Stimulated activated CD4-positive, alpha-beta T cell treated with anti-CD3 and anti-CD28 coated beads, TNF-alpha, amount 100 ng/mL, for 24 hours (primary cell): Measurements from ENCODE around the gene GPR173.

Experiments used
- DNase-seq, 3 experiments: peaks; one replicate each; pipeline ENCODE4 v3.0.0-alpha.2; 2020; ENCODE audit warnings: low read depth in 3 of 3

GPR173 gene, protein sequence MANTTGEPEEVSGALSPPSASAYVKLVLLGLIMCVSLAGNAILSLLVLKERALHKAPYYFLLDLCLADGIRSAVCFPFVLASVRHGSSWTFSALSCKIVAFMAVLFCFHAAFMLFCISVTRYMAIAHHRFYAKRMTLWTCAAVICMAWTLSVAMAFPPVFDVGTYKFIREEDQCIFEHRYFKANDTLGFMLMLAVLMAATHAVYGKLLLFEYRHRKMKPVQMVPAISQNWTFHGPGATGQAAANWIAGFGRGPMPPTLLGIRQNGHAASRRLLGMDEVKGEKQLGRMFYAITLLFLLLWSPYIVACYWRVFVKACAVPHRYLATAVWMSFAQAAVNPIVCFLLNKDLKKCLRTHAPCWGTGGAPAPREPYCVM

DNA sequence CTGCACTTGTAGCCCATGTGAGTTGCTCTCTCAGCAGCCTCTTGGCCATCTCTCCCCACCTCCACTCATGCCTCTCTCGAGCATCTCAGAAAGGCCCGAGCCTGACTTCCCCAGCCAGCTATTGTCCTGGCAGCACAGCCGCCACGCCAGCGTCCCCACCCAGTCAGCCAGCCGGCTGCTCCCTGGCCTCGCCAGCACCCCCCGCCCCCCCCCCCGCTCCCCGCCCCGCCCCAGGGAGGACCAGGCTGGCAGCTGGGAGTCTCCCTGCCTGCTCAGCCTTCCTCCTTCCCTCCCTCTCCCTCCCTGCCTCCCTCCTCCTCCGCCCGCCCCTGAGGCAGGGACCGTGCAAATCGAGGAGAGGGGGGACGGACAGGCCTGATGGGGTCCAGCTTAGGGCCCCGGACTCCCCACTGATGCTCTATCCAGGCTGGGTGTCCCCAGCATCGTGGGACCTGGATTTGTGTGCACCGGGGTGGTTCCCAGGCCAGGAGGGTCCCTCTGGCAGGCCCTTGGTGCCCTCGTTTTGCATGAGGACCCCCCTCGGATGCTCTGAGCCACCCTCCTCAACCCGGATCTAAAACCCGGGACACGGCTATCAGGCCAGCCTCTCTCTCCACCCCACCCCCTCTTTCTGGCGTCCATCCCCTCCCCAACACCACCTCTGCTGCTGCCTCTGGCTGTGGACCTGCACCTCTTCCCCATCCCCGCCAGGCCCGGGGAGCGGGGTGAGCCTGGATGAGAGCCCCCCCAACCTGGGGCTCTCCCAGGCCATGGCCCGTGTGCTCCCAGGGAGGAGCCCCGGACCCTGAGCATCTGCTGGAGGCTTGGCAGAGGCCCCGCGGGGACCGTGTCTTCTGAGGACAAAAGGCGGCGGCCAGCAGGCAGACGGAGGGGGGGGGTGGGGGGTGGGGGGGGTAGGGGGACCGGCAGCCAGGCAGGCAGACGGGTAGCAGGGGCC, at the start of gene GPR173:
Gene GPR173, plus strand, starts transcription at position 621 of the 958 bp plus-strand sequence. CDS start 27,833 bp downstream, outside the sequence.
- no peak for DNase-seq

DNA sequence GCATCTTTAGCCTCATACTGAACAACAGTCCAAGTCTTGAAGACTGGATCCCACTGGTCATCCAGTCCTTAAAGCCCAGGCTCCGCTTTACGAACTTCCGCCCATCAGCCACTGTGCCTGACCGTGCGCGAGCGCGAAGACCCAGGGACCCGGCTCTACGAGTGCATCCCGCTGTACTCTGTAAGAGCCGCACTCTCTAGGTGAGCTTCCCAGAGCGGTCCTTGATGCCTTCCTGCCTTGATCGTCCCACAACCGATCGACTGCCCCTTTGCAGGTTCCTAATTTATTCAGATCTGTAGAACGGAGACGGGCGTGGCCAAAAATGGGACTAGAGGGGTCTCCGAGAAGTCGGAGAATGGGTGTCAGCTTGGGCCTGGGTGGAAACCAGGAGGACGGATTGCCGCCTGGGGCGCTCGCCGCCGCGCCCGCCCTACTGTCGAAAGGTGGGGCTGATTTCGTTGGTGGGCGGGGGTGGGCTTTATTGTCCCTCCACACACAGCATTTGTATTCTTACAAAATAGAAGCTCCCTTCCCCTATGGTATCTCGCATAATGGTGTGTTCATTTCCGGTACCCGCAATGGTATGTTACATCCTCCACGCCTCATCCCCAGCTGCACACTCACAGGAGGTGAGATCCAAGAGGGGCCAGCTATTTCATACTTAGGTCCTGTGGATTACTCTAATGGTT, 48.0 kb upstream of the GPR173 start:
- DNase-seq = no peak

DNA sequence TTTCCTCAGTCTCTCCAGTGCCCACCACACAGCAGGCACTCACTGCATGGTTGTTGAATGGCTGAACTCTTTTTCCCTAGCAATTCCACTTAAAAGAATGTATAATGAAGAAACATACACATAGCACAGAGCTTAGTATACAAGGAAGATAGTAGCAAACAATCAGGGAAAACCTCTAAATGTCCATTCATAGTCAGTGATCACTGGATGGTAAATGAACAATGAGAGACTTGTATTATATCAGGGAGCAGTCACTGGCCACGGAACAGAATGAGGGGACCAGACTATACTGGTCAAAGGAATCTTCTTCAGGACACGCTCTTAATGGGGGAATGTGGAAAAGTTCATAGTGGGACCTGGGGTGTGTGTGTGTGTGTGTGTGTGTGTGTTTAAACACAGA, 46.6 kb upstream of the GPR173 start:
- no peak for DNase-seq

- no peak for DNase-seq
Observed at GRCh38 chrX:53003111-53003510, 45.5 kb upstream of the GPR173 start.

DNA sequence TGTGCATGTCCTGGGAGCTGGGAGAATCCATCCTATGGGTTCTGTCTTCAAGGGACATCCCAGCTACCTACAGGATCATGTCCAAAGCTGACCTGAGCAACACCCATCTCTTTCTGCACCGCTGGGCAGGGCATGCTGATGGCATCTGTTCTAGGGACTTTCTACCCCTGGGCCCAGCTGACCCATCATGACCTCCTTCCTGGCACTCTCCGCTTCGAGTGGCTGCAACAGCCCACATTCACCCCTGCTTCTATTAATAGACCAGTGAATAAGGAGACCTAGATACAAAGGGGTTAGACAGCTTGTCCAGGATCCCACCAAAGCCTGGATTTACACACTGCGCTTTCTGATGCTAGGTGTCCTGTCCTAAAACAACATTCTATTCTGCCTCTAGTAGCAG, 44.6 kb upstream of the GPR173 start:
- DNase-seq = no peak

DNA sequence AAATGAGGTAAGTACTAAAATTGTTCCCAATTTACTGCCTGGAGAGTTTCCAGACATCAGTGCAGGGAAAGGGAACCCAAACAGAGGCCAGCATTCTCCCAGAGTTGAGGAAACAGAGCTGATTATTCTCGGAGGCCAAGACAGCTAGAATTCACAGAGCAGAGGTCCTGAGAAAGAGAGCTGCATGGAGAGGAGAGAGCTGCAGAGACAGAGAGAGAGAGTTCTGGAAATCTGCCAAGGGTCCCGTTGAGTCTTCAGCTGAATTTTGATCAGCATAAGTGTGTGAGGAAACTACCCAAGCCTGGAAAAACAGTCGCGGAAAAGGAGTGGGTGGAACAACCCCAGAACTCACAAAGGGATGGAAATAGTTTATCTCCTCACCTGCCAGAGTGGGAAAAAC, 43.8 kb upstream of the GPR173 start:
- DNase-seq = no peak

DNA sequence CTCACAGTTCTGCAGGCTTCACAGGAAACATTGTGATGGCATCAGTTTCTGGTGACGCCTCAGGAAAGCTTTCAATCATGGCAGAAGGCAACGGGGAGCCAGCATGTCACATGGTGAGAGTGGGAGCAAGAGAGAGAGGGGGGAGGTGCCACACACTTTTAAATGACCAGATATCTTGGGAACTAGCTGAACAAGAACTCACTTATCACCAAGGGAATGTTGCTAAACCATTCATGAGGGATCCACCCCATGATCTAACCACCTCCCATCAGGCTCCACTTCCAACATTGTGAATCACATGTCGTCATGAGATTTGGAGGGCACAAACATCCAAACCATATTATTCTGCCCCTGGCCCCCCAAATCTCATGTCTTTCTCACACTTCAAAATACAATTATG, 43.3 kb upstream of the GPR173 start:
- DNase-seq = no peak

DNA sequence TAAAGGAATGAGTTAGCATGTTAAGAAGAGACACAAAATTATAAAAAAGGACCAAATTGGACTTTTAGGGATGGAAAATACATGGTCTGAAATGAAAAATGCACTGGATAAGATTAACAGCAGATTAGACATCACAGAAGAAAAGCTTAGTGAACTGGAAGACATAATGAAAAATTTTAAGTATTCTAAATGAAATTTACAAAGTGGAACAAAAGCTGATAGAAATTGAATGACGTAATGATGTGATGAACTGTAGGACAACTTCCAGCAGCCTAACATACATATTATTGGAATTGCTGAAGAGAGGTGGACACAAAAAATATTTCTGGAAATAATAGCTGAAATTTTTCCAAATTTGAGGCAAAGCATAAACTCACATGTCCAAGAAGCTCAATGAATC, 39.6 kb upstream of the GPR173 start:
- no peak for DNase-seq

GRCh38 chrX:53013291-53013690, 35.3 kb upstream of the GPR173 start:
- DNase-seq = no peak

DNA sequence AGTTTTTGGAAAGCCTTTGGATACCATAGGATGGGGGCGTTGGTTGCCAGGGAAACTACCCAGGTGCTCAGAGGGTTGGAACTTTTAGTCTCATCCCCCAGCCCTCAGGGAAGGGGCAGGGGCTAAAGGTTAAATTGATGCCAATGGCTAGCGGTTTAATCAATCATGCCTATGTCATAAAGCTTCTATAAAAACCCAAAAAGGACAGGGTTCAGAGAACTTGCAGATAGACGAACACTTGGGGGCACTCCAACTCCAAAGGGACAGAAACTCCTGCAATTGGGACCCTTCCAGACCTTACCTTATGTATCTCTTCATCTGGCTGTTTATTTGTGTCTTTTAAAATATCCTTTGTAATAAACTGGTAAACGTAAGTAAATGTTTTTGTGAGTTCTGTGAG, 30.0 kb upstream of the GPR173 start:
- no peak for DNase-seq

- no peak for DNase-seq
Observed at GRCh38 chrX:53022381-53022780, 26.2 kb upstream of the GPR173 start.

DNA sequence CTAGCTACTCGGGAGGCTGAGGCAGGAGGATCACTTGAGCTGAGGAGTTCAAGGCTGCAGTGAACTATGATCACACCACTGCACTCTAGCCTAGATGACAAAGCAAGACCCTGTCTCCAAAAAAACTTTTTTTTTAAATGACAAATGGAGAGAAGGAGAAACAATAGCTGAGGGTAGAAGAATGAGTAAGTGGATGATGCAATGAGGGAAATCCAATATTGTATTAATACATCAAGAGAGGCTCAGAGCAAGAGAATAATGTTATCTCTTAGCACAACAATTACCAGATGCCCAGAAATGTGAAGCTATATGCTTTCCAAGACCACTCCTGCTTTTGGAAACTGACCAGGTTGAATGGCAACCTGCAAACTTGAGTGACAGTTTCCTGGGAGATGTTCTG, 19.9 kb upstream of the GPR173 start:
- no peak for DNase-seq

DNA sequence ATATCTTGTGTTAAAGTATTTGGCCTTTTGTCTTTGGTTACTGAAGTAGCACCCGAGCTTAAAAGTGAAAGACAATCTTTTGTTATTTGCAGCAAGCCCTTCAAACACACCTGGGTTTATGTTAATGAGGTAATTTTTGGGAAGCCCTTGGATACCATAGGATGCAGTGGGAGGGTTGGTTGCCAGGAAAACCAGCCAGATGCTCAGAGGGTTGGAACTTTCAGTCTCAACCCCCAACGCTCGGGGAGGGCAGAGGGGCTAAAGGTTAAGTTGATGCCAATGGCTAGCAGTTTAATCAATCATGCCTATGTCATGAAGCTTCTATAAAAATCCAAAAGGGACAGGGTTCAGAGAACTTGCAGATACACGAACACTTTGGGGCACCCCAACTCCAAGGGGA, 17.2 kb upstream of the GPR173 start:
- DNase-seq = no peak

DNA sequence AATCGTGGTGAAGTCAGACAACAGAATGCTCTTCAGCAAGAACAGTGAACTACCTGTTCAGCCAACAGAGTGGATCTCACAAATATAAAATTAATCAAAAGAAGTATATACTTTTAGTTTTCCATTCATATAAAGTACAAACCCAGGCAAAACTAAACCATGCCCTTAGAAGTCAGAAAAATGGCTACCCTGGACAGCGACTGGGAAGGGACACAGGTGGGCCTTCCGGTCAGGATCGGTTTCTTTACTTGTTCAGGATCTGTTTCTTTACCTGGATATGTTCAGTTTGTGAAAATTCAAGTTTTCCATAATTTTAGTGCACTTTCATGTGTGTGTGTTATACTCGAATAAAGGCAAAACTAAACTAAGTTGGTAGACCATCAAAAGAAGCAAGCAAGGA, 12.4 kb upstream of the GPR173 start:
- no peak for DNase-seq

DNA sequence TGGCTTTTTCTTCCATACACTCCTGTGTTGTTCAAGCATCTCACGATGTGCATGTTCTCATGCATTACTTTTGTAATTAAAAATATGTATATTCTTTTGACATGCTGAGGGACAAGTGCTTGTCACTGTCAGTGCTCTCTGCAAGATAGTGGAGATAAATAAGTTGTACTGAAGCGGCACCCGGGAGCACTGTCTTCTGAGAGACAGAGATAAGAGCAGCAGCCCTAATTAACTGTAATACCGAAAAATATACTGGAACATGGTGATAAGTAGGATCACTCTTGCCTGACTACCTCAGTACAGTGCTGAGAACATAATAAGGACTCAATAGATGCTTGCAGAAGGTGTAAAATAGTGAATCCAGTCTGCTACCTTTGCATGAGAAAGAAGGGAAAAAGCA, 9.4 kb upstream of the GPR173 start:
- DNase-seq = no peak

- no peak for DNase-seq
Observed at GRCh38 chrX:53044995-53045394, 3.6 kb upstream of the GPR173 start.

DNA sequence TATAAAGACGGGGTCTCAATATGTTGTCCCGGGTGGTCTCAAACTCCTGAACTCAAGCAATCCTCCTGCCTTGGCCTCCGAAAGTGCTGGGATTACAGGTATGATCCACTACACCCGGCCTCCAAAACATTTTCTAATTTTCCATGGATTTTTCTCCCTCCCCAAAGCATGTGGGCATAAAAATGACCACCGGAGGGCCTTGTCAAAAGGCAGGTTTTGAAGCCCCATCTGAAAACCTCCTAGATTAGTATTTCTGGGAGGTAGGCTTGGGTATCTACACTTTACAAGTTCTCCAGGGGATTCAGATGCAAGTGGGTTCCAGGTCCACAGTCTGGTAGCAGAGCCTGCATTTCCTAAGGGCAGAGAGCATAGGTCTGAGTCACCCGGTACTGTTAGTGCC, 1.4 kb upstream of the GPR173 start:
- DNase-seq = no peak

DNA sequence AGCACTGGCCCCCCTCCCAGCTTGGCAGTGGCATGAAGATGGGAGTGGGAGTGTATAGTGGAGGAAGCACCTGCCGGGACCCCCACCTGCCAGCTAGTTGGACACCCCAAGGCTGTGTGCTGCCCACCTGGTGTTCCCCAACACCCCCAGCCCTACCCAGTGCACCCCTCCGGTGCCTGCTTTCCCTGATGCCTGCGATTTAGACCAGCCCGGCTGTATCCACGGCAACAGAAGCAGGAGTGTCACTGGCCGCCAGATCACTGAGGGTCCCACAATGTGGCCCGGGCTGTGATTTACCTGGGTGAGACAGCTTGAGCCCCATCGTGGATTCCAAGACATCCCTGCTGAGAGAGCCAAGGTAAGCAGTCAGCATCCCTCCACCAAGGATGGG, 533 bp downstream of the GPR173 start:
- DNase-seq = no peak

DNA sequence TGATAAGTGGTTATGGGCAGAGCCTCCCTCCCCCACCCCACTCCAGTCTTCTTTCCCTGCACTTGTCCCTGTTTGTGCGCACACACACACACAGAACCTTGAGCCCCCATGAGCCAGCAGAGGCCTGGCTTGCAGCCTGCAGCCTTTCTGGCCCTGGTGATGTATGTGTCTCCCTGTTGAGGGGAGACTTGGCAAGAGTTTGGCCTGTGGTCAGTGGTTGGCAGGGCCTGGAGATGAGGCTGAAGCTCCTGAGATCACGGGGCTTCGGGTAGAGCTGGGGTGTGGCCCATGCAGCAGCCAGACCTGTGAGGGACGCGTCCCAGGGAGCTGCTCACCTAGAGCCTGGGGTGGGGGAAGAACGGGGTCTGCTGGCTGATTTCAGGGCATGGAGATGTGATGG, 2.3 kb downstream of the GPR173 start:
- DNase-seq = no peak

DNA sequence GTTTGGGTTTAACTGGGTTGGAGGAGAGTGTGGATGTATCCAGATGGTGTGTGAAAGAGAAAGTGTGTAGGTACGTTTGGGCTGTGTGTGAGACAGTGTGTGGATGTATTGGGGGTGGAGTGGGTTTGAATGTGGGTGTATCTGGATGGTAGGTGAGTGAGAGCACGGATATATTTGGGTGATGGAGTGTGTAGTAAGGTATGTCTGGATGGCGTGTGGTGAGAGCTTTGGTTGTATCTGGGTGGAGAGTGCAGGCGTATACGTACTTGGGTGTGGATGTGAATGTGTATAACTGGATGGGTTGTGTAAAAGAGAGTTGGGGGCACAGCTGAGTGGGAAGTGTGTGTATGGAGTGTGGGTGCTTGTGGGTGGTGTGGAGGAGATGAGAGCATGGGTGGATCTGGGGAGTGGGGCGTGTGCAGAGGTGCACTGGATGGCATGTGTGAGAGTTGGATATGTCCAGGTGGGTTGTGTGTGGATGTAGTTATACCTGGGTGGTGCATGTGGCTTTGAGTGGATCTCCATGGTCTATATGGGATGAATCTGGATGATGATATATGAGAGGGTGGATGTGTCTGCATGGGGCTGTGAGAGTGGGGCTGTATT, 6.8 kb downstream of the GPR173 start:
- DNase-seq = no peak

GRCh38 chrX:53056292-53056691, 7.7 kb downstream of the GPR173 start:
- no peak for DNase-seq

GRCh38 chrX:53065104-53065503, 16.5 kb downstream of the GPR173 start:
- no peak for DNase-seq
